HTERT RPE-1 (cell line): ENCODE results near the gene MAP3K5.

Experiments used
- in situ Hi-C: fragments of 300-500 bp; cut with MboI; formaldehyde crosslinking; loops from 4 replicates; pipeline ENCODE4 v1.14.3; 2020; ENCODE audit warnings: low sequenced_read_pairs

MAP3K5 gene

DNA sequence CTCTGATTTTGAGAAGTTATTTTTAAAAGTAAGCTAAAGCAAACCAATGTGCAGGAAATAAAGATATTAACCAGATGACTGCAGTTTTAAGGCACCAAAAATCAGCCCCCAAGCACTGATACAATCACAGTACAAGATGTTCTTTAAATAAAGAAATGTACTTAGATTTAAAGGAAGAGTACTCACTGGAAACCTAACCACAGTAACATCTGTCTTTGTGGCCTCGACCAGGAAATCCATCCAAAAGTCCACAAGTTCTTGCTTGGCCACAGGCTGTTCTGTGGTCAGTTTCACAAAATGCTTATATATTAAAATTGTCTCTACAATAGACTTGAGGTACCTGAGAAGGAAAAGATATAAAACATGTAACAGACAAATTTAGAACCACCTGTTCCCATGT lies 136.2 kb downstream of the MAP3K5 start:
- in situ Hi-C loops = no loop called here

DNA sequence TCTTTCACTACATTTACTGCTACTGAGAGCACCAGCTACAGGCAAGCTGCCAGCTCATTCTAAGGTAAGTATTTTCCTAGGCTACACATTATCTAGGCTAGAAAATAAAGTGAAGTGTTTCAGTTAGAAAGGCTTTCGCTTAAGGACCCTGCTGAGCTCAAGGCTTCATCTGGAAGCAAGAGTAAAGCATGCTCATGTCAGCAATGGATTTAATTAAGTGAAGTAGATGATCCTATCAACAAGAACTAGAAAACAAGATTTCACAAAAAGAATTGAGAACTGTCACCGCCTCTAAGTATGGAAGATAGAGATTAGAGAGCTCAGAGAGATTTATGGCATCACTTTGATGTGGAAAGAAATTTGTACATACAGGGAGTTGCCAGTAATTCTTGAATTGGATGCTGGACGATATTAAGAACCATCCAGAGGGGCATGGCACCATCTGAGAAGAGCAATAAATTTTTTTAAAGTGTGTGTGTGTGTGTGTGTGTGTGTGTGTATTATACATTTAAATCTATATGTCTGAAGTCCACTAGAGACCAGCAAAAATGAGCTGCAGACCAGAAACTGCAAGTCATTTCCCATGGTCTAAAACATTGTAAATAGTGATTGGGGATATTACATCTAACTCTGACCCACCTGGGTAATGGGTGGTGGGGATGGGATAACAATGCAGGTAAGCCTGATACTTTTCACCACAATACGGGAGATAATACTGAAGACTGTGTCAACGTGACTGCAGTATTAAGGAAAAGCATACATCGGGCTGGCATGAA lies 136.8 kb downstream of the MAP3K5 start:
- in situ Hi-C loops = no loop called here

DNA sequence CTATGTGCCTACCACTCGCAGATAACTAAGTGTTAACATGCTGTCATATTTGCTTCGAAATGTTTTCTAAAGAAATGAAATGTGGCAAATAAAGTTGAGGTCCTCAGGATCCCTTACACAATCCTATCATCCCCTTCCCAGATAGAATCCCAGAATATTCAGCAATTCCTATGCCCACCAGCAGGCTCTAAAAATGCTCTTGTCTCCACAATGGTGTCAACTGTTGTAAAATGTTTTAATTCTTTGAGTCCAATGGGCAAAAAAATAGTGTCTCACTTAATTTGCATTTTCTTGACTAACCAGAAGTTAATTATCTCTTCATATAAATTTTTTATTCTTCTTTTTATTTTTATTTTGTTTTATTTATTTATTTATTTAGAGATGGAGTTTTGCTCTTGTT lies 138.2 kb downstream of the MAP3K5 start:
- in situ Hi-C loops = no loop called here

- in situ Hi-C loops = no loop called here
Observed at GRCh38 chr6:136652656-136653055, 139.6 kb downstream of the MAP3K5 start.

DNA sequence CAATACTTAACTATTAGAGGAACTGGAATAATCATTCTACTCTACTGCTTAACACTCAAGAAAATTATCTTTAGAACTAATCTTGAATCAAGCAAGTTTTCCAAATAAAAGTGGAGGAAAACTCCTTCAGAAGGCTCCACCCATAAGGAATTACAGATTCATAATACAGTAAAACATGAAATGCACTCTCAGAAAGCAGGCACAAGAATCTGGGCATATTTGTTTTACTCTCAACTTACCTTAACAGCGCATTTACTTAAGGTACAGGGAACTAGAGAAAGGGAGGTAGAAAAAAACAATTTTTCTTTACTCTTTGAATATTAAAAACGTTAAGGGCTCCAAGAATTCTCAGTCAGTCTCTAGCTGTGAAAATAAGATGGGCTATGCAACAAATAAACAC lies 140.3 kb downstream of the MAP3K5 start:
- in situ Hi-C loops = no loop called here

- in situ Hi-C loops = no loop called here
Observed at GRCh38 chr6:136647363-136647852, 144.9 kb downstream of the MAP3K5 start.

DNA sequence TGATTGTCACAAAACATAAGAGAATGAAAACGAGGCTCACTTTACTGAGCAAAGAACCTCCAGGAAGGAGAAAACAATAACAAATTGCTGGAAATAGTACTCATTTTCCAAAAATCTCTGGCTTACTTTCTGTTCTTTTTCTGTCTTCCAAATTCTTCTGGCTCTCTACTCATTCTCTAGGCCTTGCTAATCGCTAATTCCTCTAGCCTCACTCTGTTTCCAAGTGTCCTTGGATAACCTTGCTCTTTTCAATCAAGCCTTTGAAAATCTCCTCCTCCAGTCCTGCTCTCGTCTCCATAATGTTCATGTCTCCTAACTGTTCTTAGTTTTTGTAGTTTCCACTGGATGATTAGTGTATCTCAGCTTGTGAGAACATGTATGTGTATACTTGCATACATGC lies 145.9 kb downstream of the MAP3K5 start:
- in situ Hi-C loops = no loop called here

- in situ Hi-C loops = no loop called here
Observed at GRCh38 chr6:136644597-136644952, 147.7 kb downstream of the MAP3K5 start.

GRCh38 chr6:136643850-136644596 lies 148.3 kb downstream of the MAP3K5 start:
- in situ Hi-C loops = no loop called here

DNA sequence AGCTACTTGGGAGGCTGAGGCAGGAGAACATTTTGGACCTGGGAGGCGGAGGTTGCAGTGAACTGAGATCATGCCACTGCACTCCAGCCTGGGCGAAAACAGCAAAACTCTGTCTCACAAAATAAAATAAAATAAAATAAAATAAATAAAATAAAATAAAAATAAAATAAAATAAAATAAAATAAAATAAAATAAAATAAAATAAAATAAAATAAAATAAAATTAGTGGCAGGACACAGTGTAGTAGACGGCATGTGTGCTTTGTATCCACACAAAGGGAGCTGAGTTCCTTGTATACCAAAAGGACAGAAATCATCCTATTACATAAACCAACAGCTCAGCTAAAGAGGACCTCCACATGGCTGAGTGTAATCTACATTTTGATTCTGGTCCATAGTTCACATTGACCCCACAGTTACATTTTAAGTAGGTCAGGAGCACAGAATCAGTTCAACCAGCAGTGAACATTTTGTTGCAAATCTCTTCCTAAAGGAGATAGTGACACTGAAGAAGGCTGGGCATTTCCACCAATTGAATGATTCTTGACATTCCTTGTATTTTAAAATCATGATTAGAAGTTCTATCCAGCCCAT lies 150.3 kb downstream of the MAP3K5 start:
- in situ Hi-C loops = no loop called here

DNA sequence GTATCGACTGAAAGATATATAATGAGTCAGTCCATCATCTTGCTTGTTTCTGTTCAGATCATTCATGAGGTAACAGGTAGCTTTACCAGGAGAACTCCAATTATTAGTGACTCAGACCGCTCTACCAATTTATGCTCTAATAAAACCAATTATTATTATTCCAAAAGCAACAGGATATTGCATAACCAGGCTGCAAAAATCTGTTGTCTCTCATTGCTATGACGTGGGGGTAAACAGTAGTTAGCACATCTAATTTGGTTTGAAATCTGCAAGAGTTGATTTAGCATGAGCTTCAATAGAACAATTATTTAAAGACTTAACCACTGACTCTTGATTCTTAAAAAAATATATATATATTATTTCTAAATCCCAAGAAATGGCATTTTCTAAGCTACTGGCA lies 151.1 kb downstream of the MAP3K5 start:
- in situ Hi-C loops = no loop called here

DNA sequence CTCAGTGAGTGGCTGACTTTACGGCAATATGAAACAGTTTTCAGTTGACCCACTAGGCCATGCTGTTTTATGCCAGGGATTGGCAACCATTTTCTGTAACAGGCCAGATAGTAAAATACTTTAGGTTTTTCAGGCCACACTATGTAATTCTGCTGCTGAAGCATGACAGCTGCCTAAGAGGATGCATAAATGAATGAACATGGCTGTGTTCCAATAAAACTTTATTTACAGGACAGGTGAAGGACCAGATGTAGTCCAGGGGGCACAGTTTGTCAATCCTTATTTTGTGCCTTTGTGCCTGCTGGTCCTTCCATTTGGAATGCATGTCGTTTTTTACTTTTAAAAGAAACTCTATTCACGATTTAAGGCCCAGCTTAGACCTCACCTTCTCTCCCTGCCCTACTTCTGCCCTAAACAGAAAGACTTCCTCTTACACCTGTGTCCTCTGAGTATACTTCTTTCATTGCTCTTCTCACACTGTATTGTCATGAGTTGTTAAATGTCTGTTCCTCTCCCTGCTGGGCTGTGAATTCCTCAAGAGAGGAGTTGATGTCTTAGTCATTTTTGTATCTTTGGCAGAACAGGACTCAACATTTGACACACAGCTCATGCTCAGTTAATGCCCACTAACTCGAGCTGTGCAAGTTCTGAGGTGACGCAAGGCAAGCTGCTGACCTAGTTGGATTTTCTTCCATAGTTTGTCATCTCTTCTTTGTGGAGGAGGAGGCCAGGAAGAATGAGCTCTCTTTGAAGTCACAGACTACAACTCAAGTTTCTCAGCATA lies 152.0 kb downstream of the MAP3K5 start:
- in situ Hi-C loops = no loop called here

GRCh38 chr6:136639702-136640101 lies 152.6 kb downstream of the MAP3K5 start:
- in situ Hi-C loops = no loop called here

GRCh38 chr6:136635615-136636014 lies 156.7 kb downstream of the MAP3K5 start:
- in situ Hi-C loops = no loop called here

GRCh38 chr6:136633355-136633754 lies 158.9 kb downstream of the MAP3K5 start:
- in situ Hi-C loops = no loop called here

GRCh38 chr6:136628996-136629395 lies 163.3 kb downstream of the MAP3K5 start:
- in situ Hi-C loops = no loop called here

DNA sequence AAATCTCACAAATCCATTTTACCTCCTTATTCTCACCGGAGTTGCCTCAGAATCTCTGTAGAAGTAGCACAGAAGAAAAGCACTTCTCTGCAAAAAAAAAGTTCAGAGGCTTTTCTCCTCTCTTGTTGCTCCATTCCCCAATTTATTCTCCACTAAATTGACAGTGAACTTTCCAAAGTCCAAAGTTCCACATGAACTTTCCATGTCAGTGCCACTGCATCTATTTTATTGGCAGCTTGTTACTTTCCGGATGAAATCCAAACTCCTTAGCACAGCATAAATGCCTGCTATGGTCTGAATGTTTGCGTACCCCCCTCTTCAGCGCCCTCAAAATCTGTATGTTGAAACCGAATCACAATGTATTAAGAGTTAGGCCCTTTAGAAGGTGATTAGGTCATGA lies 165.1 kb downstream of the MAP3K5 start:
- in situ Hi-C loops = no loop called here

DNA sequence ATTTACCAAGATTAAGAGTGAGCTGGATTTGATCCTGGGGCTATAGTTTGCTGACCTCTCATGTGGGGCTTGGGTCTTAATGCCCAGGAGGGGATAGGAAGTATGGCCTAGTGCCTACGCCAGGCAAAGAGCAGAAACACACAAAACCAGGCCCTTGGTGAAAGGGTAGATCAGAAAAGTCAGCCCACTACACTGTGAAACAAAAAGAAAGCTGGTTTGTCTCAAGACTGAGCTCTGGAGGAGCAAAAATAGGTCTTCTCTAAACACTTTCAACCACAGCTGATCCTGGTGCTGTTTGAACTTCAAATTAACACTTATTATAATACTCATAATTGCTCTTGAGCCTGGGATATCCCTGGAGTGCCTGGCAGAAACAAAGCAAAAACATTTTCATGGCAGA lies 167.0 kb downstream of the MAP3K5 start:
- in situ Hi-C loops = no loop called here

DNA sequence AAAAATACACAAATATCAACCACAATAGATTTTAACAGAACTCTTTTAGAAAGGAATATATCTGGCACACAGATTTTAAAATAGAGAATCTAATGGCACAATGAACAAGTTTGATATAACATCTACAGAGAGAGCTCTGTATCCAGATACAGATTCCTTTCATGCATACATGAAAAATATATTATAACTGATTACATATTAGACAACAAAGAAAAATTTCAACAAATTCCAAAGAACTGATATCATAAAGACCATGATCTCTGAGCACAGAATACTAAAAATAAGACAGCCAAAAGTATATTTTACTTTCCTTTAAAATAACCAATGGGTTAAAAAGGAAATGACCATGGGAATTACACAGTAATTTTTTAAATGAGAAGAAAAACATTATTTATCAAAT lies 167.9 kb downstream of the MAP3K5 start:
- in situ Hi-C loops = no loop called here

DNA sequence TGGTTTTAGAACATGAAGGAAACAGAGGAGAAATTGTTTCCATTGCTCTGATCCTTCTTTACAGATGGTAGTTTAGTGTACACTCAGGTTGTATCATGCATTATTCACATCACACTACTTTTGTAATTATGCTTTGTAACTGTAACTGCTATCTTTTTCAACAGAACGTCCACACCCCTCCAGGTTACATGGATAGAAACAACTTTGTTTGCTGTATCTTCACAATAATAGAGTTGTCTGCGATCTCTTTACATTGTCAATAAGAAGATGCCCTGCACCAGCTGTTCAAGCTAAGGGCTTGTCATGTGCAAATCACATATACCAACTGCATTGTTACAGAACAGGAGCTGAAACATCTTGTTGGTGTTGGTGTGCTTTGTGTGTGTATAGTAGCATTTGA lies 174.2 kb downstream of the MAP3K5 start:
- in situ Hi-C loops = no loop called here

GRCh38 chr6:136616527-136616926 lies 175.8 kb downstream of the MAP3K5 start:
- in situ Hi-C loops = no loop called here
